ENCODE results near the gene KLF16.

The KLF16 gene

DNA sequence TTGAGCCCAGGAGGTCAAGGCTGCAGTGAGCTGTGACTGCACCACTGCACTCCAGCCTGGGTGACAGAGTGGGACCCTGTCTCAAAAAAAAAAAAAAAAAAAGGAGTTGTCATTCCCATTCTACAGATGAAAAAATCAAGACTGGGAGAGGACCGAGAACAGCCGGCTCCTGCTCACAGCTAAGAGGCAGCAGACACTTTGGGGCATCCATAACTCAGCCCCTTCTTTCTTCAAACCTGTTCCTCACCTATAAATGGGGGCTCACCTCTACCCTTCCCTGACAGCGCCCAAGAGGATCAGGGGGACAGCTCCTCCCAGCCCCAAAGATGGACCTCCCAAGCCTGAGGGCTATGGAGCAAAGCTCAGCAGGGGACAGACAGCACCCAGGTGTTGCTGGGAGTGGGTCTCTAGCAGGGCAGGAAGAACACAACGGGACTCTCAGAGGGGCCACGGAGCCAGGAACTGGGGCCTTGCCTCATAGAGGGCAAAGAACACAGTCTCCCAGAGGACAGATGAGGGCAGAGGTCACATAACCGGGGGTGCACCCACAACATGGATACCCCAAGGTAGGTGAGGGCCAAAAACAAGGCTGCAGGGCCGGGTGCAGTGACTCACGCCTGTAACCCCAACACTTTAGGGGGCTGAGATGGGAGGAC, 3.4 kb upstream of the KLF16 start:
- no peak for DNase-seq

DNA sequence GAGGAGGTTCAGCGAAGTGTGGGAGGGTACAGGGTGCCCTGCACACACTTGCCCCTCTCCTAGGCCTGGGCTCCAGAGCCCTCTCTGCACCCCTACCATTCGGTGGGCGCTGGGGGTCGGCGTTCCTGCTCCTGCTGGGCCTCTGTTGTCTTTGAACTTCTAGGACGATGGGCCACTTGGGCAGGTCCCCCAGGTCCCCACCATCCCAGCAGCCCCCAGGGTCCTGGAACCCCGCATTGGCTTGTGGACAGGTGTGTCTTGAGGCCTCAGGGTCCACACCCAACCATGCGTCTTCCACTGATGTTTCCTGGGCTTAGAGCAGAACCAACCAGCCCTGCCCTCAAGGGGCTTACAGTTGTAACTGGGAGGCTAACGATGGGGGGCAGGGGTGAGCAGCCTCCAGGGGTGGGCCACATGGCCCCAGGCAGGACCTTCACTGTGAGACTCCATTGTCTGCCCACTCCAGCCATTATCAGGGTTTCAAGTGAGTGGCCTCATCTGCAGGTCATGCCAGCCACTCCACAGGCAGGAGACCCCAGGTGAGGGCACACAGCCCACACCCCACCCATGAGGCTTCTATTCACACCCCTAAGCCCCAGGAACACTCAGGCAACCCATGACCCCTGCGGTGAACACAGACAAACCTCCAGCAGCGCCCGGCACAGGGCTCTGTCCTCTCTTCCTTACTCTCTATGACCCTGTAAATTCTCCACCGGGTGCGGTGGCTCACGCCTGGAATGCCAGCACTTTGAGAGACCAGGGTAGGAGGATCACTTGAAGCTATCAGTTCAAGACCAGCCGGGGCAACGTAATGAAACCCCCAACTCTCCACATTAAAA, 2.0 kb upstream of the KLF16 start:
- DNase-seq, result no peak

DNA sequence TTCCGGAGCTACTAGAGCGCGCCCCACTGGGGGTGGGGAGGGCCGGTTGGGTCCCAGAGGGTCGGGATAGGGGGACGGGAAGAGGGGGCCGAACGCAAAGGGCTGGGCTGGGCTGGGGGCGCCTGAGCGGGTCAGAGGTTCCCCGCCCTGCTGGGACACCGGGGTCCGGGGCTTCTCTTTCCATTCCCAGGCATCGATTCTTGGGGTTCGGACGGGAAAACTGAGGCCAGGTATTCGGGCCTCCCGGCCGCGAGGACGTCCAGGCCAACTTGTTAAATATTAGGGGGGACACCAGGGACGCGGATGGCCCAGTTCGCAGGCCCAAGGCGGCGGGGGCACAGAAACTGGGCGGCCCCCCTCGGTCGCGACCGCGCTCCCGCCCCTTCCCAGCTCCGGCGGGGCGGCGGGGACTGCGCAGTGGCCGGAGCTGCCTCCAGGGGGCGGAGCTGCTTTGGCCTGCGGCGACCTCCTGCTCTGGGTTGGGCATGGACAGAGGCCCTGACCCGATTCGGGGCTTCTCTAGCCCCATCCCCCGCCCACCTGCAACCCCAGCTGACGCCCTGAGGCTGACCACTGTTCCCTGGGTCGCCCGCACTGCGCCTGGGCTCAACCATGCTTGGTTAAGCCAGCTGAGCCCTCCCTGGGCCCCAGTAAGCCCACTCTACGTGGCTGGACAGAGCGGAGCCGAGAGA, 1.2 kb upstream of the KLF16 start:
- DNase-seq, result peak; percentile 77

DNA sequence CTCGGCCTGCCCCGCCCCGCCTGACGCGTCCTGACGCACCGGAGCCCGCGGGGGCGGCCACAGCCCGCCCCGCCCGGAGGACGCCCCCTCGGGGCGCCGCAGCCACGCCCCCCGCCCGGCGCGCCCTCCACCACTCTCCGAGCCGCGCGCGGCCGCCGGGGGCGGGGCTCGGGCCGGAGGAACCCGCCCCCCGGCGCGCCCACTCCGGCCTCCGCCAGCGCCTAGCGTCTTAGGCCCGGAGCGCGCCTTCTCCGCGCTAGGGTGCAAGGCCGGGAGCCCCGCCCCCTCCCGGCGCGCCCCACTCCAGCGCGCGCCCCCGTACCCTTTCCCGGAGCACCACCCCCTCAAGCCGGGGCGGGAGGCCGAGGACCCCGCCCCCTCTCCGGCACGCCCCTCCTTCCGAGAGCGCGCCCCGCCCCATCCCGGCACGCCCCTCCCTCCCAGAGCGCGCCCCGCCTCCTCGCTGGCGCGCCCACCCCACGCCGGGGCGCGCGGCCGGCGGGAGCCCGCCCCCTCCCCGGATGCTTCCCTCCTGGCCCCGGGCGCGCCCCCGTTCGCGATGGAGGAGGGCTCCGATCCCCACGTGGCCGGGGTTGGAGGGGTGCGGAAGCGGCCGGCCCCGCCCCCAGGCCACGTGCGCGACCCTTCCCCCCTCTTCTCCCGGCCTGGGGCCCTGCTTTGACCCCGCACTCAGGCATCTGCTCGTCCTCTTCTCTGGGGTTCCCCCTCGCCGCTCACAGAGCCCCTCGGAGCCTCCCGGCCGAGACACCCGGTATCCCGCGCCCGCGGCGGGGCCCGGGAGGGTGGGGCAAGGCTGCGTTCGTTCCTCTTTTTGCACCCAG, 480 bp upstream of the KLF16 start:
- DNase-seq, result peak; percentile 96

DNA sequence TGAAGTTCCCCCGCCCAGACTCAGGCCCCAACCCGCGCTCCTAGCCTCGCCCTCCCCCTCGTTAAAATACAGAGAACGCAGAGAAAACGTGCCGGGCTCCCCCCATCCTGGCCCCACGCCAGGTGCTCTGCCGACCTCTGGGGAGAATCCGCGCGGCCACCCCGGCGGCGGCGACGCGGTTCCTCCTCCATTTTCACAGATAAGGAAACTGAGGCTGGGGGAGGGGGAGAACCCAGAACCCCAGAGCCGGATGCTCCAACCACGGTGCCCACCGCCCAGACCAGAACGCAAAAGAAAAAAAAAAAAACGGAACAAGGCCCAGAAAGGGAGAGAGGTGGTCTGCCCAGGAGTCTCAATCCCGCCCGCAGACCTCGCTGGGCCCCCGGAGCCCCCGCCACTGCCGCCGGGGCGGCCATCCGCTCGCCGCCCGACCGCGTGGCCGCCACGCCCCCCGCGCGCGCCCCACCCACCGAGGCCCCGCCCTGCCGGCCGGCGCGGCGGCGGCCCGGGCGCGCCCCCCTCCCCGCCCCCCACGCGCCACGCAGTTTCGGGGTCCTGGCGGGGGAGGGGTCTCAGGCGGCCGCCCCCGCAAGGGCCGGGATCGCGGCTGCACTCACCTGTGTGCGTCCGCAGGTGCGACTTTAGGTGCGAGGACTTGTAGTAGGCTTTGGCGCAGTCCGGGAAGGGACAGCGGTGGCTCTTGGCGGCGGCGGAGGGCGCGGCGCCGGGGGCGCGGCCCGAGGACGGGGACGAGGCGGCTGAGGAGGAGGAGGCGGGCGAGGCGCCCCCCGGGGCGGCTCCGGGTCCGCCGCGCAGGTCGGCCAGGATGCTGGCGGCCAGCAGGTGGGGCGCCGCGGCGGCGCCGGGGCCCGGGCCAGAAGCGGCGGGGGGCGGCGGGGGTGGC, 703 bp downstream of the KLF16 start:
- DNase-seq, result peak; percentile 66

DNA sequence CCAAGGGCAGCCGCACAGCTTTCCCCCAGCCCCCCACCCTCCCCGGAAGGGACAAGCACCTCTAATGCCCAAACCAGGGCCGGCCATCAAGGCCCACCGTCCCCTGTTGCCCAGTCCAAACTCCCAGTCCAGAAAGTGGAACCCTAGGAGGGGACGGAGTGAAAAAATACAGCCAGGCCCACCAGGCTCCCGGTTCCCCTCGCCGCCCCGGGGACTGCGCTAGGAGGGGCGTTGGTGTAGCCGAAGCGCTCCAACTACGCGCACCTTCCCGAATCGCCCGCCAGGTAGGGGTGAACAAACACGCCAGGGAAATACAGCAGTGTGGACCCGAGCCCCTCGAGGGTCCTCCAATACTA, 1.3 kb downstream of the KLF16 start:
- no peak for DNase-seq

DNA sequence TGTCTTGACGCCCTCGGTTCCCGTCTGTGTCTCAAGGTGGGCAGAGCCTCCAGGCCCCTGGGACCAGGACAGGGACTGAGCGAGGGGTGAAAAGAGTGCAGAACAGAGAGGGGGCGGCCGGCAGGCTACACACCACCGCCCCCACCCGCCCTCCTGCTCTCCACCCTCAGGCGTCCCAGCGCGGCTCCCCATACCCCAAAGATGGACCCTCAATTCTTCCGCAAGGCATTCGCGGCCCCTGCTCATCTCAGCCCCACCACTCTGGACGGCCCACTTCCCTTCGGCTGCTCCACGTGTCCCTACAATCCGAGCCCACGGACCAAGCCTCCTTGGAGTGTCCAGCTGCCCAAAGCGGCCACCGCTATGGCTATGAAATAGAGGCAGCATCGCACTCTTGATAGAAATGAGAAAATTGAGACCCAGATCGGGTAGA, 1.8 kb downstream of the KLF16 start:
- no peak for DNase-seq

DNA sequence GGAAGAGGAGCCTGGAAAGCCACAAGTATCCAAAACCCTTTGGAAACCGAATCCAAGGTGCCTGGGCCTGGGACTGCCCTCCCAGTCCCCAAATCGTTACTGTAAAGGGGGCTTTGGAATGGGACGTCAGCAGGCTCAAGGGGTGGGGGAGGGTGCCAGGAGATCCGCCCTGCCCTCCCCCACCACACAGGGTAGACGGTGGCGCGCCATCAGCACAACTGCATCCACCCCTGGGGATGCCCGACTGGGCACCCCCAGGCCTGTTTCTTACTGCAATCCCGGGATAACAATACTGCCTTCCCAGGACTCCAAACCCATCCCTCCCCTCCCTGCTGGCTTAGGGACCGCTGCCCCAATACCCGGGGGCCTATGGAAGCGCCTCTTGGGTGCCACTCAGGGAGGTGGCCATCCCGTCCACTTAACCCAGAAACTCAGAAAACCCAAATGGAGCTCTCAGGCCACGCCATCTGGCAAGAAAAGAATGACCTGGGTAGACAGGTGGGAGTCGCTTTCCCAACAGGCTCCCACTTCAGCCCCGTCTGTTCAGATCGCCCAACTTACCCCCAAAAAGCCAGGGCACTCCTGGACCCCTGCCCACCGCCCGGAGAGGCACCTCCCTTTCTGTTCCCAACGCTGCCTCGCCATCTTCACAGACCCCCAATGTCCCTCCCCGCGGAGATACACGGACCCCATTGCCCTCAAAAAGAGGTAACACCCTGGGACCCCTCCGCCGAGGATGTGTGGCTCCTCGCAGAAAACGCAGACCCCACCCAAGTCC, 2.4 kb downstream of the KLF16 start:
- no peak for DNase-seq

DNA sequence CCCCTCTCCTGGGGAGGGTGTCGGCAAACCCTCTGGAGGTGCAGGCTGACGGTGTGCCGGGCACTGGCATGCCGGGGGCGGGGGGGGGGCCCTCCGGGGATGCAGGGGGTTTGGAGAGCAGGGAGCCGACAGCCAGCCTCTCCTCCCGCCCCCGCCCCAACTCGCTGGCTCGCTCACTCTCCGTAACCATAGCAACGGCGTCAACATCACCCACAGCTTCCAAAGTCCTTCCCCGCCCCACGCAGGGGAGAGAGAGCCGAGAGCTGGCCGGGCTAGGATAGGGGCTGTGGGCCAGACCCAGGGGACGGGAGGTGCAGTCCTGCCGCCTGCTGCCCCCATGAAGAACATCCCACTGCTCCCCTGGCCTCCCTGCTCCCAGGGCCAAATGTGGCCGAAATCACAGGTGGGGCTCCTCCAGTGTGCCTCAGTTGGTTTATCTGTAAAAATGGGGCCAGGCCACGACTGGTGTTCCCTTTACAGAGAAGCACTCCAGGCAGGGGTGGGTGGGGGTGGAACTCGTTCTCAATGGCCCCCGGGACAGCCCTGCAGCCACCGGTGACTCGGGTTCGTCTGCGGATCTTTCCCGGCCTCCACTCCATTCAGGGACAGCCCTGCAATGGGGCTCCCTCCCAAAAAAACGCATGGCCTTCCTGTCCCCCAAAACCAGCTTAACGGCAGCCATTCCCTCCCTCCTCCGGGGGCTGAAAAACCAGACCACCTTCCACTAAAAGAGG, 3.2 kb downstream of the KLF16 start:
- DNase-seq, result peak; percentile 60

DNA sequence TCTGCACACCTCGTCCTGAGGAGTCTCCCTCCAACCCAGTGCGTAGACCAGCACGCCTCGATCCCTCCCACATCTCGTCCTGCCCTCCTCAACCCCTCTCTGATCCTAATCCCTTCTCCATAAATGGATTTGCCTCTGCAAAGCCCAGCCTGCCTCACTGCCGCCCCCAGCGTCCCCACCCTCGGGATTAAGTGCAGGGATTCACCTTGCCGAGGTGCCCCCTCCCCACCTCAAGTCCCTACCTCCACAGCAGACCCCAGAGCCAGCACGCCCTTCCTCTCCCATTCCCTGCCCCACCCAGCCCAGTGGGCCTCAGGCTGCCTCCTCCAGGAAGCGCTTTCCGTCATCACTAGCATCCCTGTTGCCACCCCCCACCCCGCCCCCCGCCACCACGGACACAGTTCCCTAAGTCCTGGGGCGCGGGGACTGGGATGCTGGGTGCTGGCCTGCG, 4.0 kb downstream of the KLF16 start:
- DNase-seq, result no peak

DNA sequence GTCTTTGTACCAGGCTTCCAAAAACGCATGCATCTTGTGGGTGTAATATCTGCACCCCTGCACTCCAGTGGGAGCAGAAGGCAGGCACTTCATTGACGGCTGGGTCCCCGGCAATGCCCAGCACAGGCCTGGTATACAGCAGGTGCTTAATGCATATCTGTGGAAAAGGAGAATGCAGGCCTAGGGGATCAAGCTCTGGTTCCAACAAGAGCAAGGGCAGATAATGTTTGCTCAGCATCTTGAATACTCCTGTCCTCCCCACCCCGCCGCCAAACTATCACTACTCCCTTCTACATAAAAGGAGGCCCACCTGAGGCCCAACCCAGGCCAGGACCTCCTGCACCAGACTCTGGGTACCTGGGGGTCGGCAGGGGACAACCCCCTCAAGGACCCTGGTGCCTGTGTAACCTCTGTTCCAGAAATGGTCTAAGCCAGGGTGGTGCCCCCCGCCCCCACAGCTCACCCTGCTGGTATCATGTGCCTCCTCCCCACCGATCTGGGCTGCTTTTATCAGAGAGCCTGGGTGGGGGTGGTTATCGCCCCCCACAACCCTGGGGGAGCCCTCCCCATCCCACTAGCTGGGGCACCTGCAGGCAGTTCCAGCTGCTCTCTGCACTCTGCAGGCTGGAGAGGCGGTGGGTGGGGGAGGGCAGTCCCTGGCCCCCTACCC, 4.8 kb downstream of the KLF16 start:
- DNase-seq, result no peak

DNA sequence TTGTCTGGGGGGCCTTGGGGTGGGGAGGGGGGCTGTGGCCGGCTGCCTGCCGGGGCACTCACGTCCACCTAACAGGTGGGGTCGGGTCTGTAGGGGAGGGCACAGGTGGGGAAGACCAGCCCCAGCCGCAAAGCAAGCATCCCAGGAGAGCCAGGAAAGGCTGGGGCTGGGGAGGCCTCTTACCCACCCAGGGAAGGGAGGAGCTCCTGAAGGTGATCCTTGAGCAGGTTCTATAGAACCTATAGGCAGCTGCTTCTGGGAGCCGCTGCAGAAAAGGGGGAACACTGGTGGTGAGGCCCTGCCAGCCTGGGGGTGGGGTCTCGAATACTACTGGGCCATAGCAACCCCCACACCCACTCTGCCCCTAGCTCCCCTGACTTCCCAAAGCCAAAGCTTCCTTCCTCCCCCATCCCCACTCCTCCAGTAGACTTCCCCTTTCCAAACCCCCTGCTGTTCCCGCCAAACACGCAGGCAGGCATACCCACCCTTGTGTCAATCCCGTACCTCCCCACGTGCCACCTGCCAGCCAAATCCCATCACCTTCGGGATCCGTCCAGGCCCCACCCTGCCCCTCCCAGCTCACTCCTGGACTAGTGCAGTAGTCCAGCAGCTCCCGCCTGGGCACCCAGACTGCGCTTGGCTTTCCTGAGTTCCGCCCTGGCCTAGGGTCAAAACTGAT, 5.6 kb downstream of the KLF16 start:
- DNase-seq, result no peak

DNA sequence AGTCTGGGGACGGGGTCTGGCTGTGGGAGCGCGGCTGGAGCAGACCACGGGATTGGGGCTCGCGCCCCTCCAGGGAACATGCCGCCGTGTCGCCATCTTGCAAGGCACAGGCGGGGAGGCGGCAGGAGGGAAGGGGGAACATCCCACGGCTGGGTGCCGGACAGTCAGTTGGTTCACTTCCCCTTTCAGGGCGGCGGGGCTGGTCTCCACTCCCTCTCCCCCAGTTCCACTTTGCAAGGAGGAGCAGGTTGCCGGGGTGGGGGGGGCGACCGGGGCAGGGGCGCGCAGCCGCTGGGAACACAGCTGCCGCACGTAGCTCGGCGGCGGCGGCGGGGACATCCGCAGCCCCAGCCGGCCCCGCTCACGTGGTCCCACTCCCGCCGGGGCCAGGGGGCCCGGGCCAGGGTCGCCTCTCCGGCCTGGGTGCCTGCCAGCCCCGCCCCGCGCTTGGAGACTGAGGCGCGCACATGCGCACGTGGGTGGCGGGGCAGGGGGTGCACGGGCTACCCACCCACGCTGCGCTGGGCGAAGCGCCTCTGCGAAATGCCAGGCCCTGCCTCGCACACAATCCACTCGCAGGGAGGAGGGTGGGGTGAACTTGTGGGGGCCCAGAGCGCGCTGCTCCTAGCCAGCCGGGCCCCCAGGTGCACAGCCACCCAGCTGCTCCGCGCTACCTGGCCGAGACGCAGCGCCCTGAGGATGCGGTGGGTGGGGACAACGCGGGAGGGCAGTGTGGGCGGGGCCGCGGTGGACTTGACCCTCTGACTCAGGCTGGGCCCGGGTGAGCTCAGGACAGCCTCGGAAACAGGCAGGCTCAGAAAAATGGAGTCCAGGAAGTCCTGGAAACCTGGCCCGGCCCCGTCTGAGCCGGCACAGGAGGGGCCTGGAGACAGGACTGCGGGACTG, 6.4 kb downstream of the KLF16 start:
- DNase-seq, result peak; percentile 68

DNA sequence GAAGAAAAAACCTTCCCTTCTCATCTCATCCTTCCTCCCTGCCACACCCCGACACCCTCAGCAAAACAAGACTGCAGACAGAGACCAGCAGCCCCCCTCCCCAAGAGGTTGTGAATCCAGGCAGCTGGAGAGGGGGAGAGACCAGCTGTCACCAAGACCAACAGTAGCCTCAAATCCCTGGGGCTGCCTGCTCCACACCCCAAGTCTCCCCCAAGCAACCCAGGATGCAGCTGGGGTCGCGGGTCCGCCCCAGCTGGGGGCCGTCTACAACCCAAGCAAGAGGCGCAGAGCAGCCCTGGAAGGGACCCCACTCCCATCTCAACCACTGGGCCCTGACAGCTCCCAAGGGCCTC, 7.1 kb downstream of the KLF16 start:
- DNase-seq, result no peak

DNA sequence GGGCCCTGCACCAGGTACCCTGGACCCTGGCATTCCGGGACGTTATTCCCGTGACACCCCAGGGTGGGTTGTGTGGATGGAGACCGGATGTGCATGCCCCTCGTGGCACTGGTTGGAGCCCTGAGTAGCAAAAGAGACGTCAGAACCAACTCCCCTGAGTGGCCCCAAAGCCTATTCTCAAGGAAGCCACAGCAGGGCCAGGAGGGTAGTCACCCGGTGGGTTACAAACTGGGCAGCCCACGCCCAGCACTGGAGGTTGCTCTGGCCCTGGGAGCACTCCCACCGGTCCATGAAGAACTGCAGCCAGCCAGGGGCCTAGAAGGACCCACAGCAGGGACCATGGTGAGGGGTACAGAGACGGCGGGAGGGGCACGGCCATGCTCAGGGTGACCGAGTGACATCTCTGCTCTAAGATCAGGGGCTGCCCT, 7.5 kb downstream of the KLF16 start:
- DNase-seq, result peak; percentile 64

DNA sequence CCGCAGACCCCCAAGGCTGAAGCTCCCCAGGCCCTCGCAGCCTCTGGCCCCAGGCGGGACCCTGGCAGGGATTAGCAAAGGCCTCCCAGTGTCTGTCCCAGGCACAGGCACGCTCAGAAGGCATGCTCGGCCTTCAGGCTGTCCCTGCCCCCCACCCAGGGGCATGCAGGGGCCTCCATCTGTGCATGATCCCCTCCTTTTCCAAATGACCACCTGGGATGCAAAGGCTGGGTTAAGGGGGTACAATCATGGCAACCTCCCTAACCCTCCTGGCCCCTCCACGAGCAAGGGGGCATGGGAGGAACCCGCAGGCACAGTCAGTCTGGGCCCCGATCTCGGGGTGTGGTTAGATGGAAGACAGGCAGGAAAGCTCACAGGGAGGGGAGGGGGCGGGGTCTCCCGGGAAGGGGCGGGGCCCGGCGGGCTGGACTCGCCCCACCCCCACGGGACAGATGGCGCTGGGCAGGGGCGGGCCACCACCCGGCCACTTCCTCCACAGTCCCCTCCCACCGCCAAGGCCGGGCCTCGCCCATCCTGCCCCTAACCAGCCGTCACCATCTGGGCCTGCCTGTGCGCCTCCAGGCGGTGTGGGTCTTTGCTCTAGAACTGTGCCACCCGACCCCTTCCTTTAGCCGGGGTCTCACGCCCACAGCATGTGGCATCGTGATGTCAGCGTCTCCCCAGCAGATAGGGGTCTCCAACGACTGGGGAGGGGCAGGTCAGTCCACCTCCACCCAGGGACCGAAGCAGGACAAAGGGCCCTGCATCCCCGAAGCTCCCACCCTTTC, 8.1 kb downstream of the KLF16 start:
- DNase-seq, result peak; percentile 96

DNA sequence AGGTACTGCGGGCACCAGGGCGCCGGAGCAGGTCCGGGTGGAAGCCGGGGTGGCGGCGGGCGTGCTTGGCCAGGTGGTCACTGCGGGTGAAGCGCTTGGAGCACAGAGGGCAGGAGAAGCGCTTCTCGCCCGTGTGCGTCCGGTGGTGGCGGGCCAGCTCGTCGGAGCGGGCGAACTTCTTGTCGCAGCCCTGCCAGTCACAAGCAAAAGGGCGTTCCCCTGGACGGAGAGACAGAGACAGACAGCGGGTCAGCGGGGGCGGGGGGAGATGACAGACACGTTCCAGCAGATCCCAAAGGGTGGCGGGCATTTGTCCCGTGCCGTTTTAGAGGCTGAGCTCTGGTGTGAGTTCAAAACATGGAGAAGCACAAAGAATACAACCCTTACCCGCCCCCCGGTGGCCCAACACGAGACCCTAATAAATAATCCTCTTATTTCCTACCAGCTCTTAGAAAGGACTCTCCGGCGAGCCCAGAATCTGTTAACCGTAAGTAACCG, 8.8 kb downstream of the KLF16 start:
- no peak for DNase-seq

All from activated CD4-positive, alpha-beta T cell treated with anti-CD3 and anti-CD28 coated beads, Interleukin-2, Interleukin-6, amounts not matched to agents 100 ng/mL and 50 ng/mL, durations not matched to agents 16 hours and 8 hours (primary cell).